H4 (cell line): ENCODE results near the gene YKT6. TPM values are rescaled to one million over a fixed set of nuclear protein-coding genes. Genes with fewer than 3 reads are reported as not detected.
"Not testable (repeated sequence)": the region's sequence is repeated elsewhere in the genome, so short reads cannot be mapped to it uniquely, and the experiment has no call there.

Experiments used
- DNase-seq: peaks from one replicate; pipeline ENCODE4 v3.0.0-alpha.2; 2015; ENCODE audit warnings: low spot score
- total RNA-seq: library from RNA; depleted of rRNA; stranded (reverse); fragments of >200 nt; shearing (Covaris generic); gene quantifications from 2 replicates; pipeline ENCODE4 v1.2.3, GENCODE V29; 2014

The YKT6 gene
- total RNA-seq, 1 experiment from 2014 or later: 136 TPM

DNA sequence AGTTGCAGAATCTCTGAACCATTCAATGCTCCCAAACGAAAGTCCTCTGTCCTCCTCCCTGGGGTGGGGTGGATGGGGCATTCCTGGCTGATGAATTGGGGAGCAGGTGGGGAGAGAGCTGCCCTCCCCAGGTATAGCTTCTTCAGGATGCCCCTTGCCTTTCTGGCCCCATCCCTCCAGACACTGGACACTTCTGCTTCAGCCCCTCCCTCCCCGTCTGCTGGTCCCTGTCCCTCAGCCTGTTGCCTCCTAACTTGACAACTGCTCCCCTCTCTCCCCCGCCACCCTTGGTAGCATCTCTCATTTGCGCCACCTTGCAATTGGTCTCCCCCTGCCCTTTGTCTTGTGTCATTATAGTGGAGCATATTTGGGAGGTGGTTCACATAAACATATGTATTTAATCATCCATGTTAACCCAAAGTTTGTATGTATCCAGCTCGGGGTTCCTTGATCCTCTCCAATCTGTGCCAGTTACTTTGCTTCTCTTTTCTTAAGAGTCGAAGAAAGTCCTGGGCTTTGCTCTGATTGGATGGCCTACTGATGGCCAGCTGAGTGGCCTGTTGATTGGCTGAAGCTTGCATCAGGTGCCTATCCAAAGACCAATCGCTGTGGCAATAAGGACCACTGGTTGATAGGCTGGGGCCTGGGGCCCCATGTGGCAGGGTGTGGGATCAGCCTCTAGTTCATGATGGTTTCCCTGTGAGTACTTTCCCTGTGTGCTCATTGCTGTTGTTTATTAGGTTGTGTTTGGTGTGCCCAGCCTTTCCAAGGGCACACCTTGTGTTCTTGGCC is 7.6 kb upstream of the YKT6 start:
- DNase-seq: no peak

DNA sequence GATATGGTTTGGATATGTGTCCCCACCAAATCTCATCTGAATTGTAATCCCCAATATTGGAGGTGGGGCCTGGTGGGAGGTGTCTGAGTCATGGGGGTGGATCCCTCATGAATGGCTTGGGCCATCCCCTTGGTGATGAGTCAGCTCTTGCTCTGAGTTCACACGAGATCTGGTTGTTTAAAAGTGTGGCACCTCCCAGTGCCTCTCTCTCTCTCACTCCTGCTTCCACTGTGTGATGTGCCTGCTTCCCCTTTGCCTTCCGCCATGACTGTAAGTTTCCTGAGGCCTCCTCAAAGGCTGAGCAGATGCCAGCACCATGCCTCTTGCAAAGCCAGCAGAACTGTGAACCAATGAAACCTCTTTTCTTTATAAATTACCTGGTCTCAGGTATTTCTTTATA is 6.7 kb upstream of the YKT6 start:
- DNase-seq: no peak

DNA sequence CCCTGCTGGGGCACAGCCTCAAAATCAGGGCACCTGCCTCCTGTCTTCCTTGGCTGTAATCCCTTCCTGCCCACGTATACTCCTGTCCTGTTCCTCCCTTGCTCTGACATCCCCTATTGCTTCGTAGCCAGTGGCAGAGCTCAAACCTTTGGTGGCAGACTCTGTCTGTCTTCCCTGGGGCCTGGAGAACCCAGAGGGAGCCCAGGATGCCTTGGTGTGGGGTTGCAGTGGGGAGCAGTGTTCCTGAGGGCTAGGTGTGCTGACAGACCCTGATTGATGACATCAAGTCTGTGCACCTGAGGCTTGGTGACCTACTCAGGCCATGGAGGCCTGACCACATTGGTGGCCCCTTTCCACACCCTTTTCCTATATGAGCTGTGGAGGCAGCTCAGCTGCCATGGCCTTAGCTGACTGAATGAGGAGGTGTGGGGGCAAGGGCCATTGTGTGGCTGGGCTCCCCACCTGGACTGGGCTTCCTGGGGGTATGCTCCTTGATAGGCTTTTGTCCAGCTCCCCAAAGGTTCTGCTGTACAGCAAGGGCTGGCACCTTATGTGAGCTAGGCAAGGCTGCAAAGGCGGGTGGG is 6.1 kb upstream of the YKT6 start:
- no peak for DNase-seq

DNA sequence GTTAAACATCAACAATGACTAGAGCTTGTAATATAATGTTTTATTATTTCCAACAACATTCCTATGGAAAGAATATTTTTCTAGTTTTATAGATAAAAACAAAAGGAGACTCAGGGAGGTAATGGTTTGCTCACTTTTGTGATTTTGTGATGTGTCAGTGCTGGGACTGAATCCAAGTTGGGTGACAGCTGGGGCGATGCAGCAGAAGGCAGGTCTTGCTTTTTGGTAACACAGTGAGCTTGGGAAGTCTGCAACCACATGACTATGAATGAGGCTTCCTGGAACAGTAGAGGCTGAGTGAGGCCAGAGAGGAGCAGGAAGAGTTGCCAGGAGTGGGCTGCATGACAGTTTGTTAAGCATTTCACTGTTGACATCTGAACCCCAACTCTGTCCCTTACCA is 4.9 kb upstream of the YKT6 start:
- no peak for DNase-seq

DNA sequence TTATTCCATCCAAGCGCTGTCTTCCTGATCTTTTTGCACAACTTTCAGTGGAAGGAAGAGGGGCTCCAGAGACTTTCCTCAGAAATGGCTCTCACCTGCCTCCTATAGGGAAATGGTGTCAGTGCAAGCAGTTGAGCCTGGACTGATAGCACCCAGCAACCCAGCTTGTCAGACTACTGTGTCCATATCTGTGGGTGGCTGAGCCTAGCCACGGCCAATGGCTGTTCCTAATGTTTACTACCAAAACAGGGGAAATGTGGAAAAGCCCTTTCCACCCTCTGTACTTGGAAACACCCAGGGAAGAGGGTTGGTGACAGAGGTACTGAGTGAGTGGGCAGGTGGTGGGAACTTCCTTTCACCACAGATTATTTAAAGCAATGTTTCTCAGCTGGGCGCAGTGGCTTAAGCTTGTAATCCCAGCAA is 4.3 kb upstream of the YKT6 start:
- DNase-seq: peak; percentile 68

DNA sequence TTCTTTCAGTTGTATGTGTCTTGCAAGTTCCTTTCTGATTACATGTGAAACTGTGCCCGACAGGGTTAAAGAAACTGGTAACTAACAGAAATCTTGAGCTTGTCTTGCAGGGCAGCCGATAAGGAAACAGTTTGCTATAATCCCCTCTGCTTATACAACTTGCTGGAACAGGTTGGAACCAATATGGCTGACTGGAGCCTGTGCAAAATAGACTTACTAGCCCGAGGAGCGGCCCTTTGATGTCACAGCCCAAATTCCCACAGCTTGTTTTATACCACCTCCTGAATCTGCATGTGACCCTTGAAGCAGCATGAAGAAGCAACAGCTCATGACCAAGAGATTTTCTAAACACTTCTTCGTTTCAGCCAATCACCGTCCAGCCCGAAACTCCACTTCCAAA is 3.3 kb upstream of the YKT6 start:
- no peak for DNase-seq

DNA sequence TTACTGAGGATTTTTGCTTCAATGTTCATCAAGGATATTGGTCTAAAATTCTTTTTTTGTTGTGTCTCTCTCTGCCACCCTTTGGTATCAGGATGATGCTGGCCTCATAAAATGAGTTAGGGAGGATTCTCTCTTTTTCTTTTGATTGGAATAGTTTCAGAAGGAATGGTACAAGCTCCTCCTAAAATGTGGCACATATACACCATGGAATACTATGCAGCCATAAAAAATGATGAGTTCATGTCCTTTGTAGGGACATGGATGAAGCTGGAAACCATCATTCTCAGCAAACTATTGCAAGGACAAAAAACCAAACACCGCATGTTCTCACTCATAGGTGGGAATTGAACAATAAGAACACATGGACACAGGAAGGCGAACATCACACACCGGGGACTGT is 615 bp upstream of the YKT6 start:
- DNase-seq: not testable (repeated sequence)

DNA sequence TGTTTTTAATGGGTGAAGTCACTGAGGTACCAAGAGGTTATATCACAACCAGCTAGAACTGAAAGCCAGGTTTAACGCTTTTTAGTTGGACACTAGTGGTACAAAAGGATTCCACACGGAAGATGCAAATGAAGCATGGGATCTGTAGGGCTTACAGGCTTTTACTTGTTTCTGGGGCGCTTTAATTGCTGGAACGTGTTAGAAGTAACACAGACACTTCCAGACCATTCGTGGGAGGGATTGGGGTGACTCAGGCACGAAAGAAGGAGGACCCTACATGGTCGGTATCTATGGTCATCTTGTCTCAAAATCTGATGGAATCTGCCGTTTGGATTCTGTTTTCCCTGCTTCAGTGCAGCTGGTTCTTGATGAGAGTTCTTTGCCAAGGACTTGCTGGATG is 1.0 kb downstream of the YKT6 start:
- no peak for DNase-seq

DNA sequence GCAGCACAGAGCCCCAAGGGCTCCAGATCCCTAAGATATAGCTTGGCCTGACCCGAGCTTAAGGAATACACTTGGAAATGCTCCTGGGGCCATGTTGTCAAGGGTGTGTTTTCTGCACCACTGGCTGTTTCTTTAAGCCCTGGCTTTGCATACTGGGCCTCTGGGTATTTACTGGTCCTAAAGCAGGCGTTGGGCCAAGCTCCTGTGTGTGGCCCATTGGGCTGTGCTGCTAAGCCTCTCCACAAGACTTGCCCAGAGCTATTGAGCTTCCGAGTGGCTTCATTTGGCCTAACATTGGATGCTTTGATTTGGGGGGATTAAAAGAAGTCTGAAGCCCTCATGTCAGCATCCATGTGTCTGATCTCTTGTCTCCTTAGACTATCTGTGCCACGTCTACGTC is 5.2 kb downstream of the YKT6 start:
- no peak for DNase-seq

DNA sequence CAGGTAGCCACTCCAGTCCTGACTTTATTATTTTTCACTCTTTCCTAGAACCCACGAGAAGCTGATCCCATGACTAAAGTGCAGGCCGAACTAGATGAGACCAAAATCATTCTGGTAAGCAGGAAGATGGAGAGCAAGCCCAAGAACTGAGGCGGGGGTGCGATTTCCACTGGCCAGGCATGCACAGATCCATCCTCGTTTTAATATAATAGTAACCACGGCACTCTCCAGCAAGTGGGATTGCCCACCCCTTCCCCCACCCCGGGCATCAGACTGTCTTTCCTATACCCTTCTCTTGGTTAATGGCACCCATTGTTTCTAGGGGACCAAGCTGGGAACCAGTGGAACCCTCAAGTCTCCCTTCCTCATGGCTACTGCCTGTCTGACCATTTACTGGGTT is 7.3 kb downstream of the YKT6 start:
- no peak for DNase-seq

DNA sequence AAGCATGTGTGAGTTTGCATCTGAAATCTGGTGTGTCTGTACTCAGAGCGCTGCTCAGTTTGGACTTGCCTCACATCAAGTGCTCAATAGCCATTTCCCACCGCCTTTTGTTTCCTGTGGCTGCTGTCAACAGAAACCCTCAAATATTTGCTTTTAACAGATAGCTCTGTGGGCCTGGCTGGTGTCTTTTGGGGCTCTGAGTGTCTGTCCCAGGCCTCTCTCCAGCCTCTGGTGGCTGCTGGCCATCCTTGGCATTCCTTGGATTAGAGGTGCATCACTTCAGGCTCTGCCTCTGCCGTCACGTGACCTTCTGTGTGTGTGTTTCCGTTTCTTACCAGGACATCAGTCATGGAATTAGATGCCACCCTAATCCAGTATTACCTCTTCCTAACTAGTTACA is 9.3 kb downstream of the YKT6 start:
- DNase-seq: no peak

DNA sequence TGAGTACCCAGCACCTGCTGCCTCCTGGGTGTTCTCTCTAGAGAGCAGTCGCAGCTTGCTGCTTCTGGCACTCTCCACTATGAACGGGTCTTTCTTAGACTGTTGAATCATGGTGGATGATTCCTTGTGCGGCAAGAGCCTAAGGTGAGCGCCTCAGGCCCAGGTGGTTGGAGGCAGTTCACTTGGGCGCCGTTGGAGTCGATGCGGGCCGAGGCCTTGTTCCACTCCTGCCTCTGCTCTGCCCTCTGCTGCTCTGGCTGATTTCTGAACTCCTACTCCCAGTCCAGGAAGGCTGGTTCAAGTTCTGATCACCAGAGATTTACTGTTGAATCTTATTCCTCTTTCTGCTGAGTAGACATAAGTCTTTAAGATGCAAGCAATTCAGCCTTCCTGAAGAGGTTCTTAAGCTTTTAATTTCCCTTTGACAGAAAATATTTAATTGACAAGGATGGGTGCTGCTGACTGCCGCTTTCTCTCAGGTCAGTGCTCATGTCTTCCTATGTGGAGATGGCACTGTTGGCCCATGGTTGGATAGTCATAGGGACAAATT is 10.4 kb downstream of the YKT6 start:
- DNase-seq: no peak

DNA sequence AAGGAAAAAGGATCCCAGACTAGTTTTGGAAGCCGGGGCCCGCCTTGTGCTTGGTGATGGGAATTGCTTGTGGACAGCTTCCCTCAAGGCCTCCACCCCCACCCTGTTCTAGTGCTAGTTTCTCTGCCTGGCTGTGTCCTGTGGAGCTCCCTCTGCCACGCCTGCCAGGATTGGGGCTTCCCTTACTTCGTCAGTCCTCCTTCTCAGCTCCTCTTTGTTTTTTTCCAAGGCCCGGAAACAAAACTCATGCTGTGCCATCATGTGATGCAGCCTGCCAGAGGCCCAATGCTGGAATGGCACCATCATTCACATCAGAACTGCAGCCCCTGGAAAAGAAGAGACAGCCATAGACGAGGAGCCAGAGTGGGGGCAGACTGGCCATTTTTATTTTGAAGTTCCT is 11.2 kb downstream of the YKT6 start:
- DNase-seq: no peak

DNA sequence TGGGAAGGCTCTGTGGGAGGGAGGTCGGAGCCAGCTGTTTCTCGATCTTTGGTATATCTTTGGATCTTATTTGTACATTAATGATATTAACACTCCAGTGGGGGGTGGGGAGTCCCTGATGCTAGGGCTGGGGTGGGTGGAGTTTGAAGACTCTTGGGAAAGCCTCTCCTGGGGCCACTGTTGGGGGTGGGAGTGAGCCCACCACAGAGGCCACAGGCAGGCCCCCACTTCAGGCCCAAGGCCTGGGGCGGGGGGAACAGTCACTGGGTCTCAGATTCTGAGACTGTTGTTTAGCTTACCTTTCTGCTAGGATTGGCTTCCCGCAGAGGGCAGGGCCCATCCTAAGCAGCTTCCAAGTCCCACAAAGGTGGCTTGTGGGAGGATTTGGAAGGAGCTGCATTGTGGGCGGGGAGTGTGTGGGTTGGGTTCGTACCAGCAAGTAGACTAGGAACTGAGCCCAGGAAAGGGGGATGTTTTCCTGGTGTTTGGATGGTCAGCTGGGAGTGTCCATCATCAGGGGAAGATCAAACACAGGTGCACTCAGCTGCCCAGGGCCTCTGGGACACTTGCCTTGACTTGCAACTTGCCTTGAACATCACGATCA is 11.9 kb downstream of the YKT6 start:
- no peak for DNase-seq

DNA sequence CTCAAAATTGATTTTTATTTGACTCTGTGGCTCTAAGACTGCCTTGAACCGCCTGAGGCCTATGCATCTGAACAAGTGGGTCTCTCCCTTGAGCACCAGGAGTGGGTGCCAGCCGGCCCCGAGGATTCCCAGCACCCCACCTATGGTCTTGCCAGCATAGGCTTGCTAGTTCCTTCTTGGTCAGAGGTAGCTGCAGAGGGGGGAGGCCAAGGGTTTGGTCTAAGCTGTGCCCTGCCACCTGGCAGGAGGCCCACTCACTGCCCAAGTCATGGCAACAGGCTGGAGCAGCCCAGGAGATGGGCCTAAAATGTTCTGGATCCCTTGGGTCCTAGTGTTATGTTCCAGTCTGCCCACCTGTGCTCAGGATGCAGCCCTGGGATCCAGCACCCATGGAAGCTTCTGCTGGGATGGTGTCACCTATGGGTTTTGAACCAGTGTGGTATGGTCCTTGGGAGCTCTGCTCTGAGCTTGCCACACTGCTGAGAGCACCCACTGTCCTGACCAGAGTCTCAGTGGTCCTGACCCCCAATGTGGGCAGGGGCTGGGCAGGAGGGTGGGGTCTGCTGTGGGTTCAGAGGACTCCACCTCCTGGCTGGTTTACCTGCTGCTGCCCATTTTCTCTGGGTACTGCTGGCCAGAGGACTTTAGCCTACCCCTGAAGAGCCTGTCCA is 12.6 kb downstream of the YKT6 start:
- DNase-seq: no peak

DNA sequence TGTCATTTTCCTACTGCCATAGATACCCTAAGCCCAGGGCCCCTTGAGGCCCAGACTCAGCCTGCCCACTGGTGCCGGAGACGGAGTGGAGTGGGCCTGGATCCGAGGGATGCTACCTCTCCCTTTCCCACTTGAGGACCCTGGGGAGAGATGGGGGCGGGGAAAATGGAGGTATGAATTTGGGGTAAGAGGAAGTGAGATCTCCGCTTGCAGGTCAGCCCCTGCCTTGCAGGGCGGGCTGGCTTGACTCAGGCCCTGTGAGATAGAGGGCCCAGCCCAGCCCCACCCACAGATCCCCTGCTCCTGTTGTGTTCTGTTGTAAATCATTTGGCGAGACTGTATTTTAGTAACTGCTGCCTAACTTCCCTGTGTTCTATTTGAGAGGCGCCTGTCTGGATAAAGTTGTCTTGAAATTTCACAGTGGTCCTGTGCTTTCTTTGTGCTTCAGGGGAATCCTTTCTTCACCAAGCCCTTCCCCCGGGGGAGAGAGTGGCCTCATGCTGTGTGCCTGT is 13.2 kb downstream of the YKT6 start:
- DNase-seq: no peak

DNA sequence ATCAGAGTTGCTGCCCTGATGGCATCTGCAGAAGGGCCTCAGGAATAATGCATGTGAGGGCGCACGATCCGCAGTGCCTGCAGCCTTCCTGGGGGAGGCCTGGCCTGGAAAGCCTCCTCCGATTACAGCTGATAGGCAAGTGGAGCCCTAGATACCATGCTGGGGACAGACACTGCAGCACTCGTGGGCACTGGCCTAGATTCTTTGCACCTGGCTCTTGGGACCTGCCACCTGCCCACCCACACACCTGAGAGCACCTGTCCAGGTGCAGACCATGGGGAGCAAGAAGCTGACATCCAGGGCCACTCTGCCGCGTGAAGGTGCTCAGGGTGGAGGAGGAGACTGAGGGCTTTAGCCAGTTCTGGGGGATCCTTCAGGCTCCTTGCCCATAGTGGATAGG is 14.8 kb downstream of the YKT6 start:
- no peak for DNase-seq

DNA sequence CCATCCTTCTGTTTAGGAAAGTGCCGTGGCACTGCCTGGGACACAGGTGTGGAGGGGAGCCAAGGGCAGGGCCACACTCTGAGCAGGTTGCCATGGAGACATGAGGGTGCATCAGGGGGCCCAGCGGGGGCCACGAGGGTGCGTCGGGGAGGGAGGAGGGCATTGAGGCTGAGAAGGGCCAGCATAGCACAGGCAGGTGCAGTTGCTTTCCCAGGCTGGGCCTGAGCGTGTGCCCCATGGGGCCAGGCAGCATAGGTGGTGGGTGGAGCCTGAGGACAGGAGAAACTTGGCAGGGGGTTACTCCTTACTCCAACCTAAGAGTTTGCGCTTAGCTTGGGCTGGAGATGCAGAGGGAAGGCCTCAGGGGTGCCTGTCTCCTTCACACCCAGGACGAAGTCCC is 15.2 kb downstream of the YKT6 start:
- no peak for DNase-seq

DNA sequence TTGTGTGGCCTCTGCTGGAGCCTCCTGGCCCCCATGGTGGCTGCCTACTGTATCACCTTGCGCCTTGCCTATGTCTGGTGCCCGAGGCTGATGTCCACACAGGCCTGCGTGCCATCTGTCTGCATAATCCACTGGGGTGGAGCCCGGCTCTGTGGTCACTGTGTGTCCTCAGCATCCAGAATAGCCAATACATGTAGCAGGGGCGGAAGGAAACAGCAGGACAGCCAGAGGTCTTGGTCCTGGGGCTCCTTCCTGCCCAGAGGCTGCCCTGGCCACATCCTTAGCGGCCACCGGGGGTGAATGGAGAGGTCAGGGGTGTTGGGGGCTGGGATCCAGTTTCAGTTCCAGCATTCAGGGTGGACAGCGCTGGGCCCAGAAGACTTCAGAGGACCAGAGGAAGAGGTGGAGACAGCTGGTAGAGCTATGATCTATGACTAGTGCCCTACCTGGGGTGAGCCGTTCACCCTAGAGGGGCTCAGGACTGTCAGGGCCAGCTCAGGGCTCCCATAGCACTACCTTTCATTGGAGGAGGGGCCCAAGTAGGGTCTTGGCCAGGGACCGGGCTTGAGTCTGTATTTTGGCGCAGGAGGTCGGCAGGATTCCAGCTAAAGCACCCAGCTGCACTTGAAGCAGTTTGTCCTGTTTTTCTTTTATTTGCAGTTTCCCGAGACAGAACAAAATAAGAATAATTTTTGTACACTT is 15.9 kb downstream of the YKT6 start:
- DNase-seq: no peak

DNA sequence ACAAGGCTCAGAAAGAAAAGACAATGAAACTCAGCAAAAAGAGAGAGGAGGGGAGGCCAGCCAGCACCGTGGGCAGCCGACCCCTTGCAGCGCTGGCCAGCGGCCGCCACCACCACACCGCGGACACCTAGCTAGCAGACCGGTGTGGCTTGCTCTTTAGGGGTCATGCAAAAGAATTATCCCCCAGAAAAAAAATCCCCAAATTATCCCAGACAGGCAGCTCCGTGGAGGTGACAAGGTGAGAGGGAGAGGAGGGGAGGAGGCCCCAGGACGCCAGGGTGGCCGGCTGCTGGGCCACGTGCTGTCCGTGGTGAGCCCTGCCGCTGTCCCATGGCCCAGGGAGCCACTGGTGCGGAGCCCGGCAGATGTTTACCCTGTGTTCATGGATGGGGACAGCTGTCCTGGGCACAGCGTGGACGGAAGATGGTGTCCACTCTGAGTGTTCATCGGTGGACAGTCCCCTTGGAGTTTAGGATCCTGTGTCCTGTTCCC is 16.5 kb downstream of the YKT6 start:
- no peak for DNase-seq

DNA sequence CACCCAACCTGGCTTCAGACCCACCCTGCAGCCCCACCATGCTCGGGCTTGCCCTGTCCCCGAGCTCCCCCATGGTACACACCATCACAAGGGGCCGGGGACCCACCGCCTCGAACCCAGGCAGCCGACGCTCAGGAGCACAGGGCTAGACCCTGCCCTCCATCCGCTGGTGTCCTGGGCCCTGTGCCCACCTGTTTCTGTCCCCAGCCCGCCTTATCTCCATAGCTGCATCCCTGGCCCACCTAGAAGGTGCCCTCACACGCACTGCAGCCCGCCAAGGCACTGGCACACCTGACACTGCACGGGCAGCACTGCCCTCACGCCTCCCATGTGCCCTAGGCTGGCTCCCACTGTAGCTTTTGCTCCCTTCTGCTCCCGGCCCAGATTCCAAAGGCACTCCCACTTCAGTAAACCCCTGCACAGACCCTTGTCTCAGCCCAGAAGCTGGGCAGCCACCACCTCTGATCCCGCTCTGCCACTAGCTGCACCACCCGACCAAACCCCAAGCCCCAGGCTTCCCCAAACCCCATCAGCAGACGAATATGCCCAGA is 17.1 kb downstream of the YKT6 start:
- no peak for DNase-seq
